Measurements from ENCODE around the gene FHIT.

Gene FHIT

DNA sequence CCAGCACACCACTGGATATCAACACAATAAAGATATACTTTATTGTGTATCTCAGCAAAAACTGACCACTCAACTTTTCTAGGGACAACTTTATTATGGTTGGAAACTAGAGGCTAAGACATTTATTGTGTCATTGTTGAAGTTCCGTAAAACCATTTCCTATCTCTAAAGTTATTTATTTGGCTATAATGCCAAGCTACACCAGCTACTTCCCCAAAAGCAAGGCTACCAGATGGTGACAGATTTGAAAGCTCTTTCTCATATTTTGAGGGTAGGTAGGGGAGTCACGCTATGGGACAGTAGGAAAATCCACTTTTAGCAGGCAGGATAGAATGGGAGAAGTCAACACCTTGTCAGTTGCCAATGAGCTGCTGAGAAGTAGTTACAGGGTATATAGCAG, 1366.8 kb downstream of the FHIT start:
- Histone ChIP-seq H3K36me3 (ENCODE audit: control insufficient read depth, low read length) (no peaks in the 10 kb centered on the region), H3K27me3 (ENCODE audit: control insufficient read depth, low read length) (no peaks in the 10 kb centered on the region), H3K4me3 (ENCODE audit: low read length) (no peak overlapping the region), H4K20me1 (ENCODE audit: control insufficient read depth, insufficient read depth, low read depth, low read length) (no peaks in the 10 kb centered on the region), H3K9me2 (replicated peaks; ENCODE audit: control insufficient read depth, low read length) (no peaks in the 10 kb centered on the region), H3K4me2 (ENCODE audit: low read length) (no peak overlapping the region), H3K27ac (ENCODE audit: low read depth, low read length) (no peak overlapping the region), H3K4me1 (ENCODE audit: control insufficient read depth, low read length) (no peaks in the 10 kb centered on the region), H3K79me2 (ENCODE audit: control insufficient read depth, low read length) (no peaks in the 10 kb centered on the region), H3F3A (ENCODE audit: control insufficient read depth, insufficient read depth) (no peaks in the 10 kb centered on the region), H3K9me3 (ENCODE audit: control insufficient read depth, insufficient read depth, low read length) (no peaks in the 10 kb centered on the region)
- no peak for TF ChIP-seq CTCF (IDR thresholded peaks at IDR 0.05; ENCODE audit: low read depth, low read length, poor library complexity, severe bottlenecking)
- no peak for TF ChIP-seq EZH2phosphoT487 (IDR thresholded peaks at IDR 0.05; ENCODE audit: borderline replicate concordance, low read length)

GRCh38 chr3:59882746-59883145, 1368.5 kb downstream of the FHIT start:
- Histone ChIP-seq H3K27ac (ENCODE audit: low read depth, low read length) (no peak overlapping the region), H4K20me1 (ENCODE audit: control insufficient read depth, insufficient read depth, low read depth, low read length) (no peaks in the 10 kb centered on the region), H3K9me3 (ENCODE audit: control insufficient read depth, insufficient read depth, low read length) (no peaks in the 10 kb centered on the region), H3K36me3 (ENCODE audit: control insufficient read depth, low read length) (no peaks in the 10 kb centered on the region), H3K27me3 (ENCODE audit: control insufficient read depth, low read length) (no peaks in the 10 kb centered on the region), H3K9me2 (replicated peaks; ENCODE audit: control insufficient read depth, low read length) (no peaks in the 10 kb centered on the region), H3K4me2 (ENCODE audit: low read length) (no peak overlapping the region), H3F3A (ENCODE audit: control insufficient read depth, insufficient read depth) (no peaks in the 10 kb centered on the region), H3K79me2 (ENCODE audit: control insufficient read depth, low read length) (no peaks in the 10 kb centered on the region), H3K4me3 (ENCODE audit: low read length) (no peak overlapping the region), H3K4me1 (ENCODE audit: control insufficient read depth, low read length) (no peaks in the 10 kb centered on the region)
- TF ChIP-seq EZH2phosphoT487 (IDR thresholded peaks at IDR 0.05; ENCODE audit: borderline replicate concordance, low read length) (no peak), CTCF (IDR thresholded peaks at IDR 0.05; ENCODE audit: low read depth, low read length, poor library complexity, severe bottlenecking) (no peak)

- Histone ChIP-seq H3K27ac (ENCODE audit: low read depth, low read length) (no peak overlapping the region), H3K79me2 (ENCODE audit: control insufficient read depth, low read length) (no peaks in the 10 kb centered on the region), H4K20me1 (ENCODE audit: control insufficient read depth, insufficient read depth, low read depth, low read length) (no peaks in the 10 kb centered on the region), H3K27me3 (ENCODE audit: control insufficient read depth, low read length) (no peaks in the 10 kb centered on the region), H3K9me3 (ENCODE audit: control insufficient read depth, insufficient read depth, low read length) (no peaks in the 10 kb centered on the region), H3K4me3 (ENCODE audit: low read length) (no peak overlapping the region), H3K4me1 (ENCODE audit: control insufficient read depth, low read length) (no peaks in the 10 kb centered on the region), H3F3A (ENCODE audit: control insufficient read depth, insufficient read depth) (no peaks in the 10 kb centered on the region), H3K9me2 (replicated peaks; ENCODE audit: control insufficient read depth, low read length) (no peaks in the 10 kb centered on the region), H3K4me2 (ENCODE audit: low read length) (no peak overlapping the region), H3K36me3 (ENCODE audit: control insufficient read depth, low read length) (no peaks in the 10 kb centered on the region)
- TF ChIP-seq CTCF (IDR thresholded peaks at IDR 0.05; ENCODE audit: low read depth, low read length, poor library complexity, severe bottlenecking) (no peak), EZH2phosphoT487 (IDR thresholded peaks at IDR 0.05; ENCODE audit: borderline replicate concordance, low read length) (no peak)
These were observed 1370.5 kb downstream of the FHIT start for GRCh38 chr3:59880717-59881116.
